Neural crest cell (in vitro differentiated cells): ENCODE data around the gene RANBP1. TPM values are rescaled to one million over a fixed set of nuclear protein-coding genes. Genes with fewer than 3 reads are reported as not detected.

ENCODE experiments used
- DNase-seq: peaks from one replicate; pipeline ENCODE4 v3.0.0; 2021; ENCODE audit warnings: low read depth, mixed read lengths, low spot score
- H3K27ac Mint-ChIP-seq: one replicate; pipeline ENCODE4 v1.8.0; 2021; ENCODE audit warnings: mild to moderate bottlenecking, mixed read lengths; ENCODE audit not compliant: unreplicated experiment
- H3K27me3 Mint-ChIP-seq: 2 replicates; pipeline ENCODE4 v1.8.0; 2021; ENCODE audit warnings: low read depth, mild to moderate bottlenecking, mixed read lengths
- H3K36me3 Mint-ChIP-seq: 2 replicates; pipeline ENCODE4 v1.8.0; 2021; ENCODE audit warnings: low read depth, mild to moderate bottlenecking, mixed read lengths
- H3K4me1 Mint-ChIP-seq: 2 replicates; pipeline ENCODE4 v1.8.0; 2021; ENCODE audit warnings: mixed read lengths
- H3K4me3 Mint-ChIP-seq: one replicate; pipeline ENCODE4 v1.8.0; 2021; ENCODE audit warnings: mild to moderate bottlenecking, mixed read lengths
- H3K9me3 Mint-ChIP-seq: 2 replicates; pipeline ENCODE4 v1.8.0; 2021; ENCODE audit warnings: mixed read lengths
- CTCF ChIP-seq: fragments of 200-600 bp; sonication (generic); conservative IDR thresholded peaks from 2 replicates; pipeline ENCODE4 v1.5.0; 2021; ENCODE audit warnings: antibody characterized with exemption, mild to moderate bottlenecking
- total RNA-seq: library from RNA; stranded (reverse); gene quantifications from 2 replicates; pipeline ENCODE4 v1.2.1, GENCODE V29; 2021

Gene RANBP1
- total RNA-seq, 1 donor from 2014 or later, result 469 TPM

GRCh38 chr22:20116951-20117632 is 1.2 kb downstream of the RANBP1 start, which contains the start of gene TRMT2A:
TRMT2A (minus strand) TSS chr22:20117226; CDS start chr22:20116906, 320 bp downstream.
- TF ChIP-seq CTCF, result peak; percentile 37
- peaks cover 34% of the 10 kb centered on the region for H3K4me1 Mint-ChIP-seq
- H3K9me3 Mint-ChIP-seq, result no peaks in the 10 kb centered on the region
- H3K4me3 Mint-ChIP-seq, result peak within 1 kb of the TSS; percentile 97
- peaks cover 19% of the 10 kb centered on the region for H3K36me3 Mint-ChIP-seq
- peak; percentile 98 for DNase-seq
- peak within 1 kb of the TSS; percentile 92 for H3K27ac Mint-ChIP-seq
- peaks cover 8% of the 10 kb centered on the region for H3K27me3 Mint-ChIP-seq

GRCh38 chr22:20117633-20118299 is 1.9 kb downstream of the RANBP1 start:
- Mint-ChIP-seq H3K27ac (peak overlapping the region; percentile 87), H3K36me3 (peaks cover 18% of the 10 kb centered on the region), H3K9me3 (no peaks in the 10 kb centered on the region), H3K4me3 (peak overlapping the region; percentile 97), H3K4me1 (peaks cover 37% of the 10 kb centered on the region), H3K27me3 (peaks cover 8% of the 10 kb centered on the region)
- no peak for DNase-seq
- no peak for TF ChIP-seq CTCF

GRCh38 chr22:20118300-20119020 is 2.6 kb downstream of the RANBP1 start:
- Mint-ChIP-seq H3K36me3 (peaks cover 18% of the 10 kb centered on the region), H3K27ac (peak overlapping the region; percentile 87), H3K27me3 (peaks cover 8% of the 10 kb centered on the region), H3K4me1 (peaks cover 37% of the 10 kb centered on the region), H3K9me3 (no peaks in the 10 kb centered on the region), H3K4me3 (peak overlapping the region; percentile 97)
- no peak for TF ChIP-seq CTCF
- DNase-seq, result no peak

GRCh38 chr22:20121856-20122415 is 6.0 kb downstream of the RANBP1 start:
- H3K4me1 Mint-ChIP-seq, result peaks cover 32% of the 10 kb centered on the region
- no peak for DNase-seq
- peaks cover 4% of the 10 kb centered on the region for H3K27me3 Mint-ChIP-seq
- H3K27ac Mint-ChIP-seq, result no peak overlapping the region
- no peak for TF ChIP-seq CTCF
- peaks cover 22% of the 10 kb centered on the region for H3K36me3 Mint-ChIP-seq
- peak overlapping the region; percentile 97 for H3K4me3 Mint-ChIP-seq
- no peaks in the 10 kb centered on the region for H3K9me3 Mint-ChIP-seq

GRCh38 chr22:20123366-20124082 is 7.6 kb downstream of the RANBP1 start:
- TF ChIP-seq CTCF, result no peak
- H3K4me3 Mint-ChIP-seq, result peak overlapping the region; percentile 73
- no peaks in the 10 kb centered on the region for H3K9me3 Mint-ChIP-seq
- no peak for DNase-seq
- H3K4me1 Mint-ChIP-seq, result peaks cover 26% of the 10 kb centered on the region
- no peaks in the 10 kb centered on the region for H3K27me3 Mint-ChIP-seq
- no peak overlapping the region for H3K27ac Mint-ChIP-seq
- H3K36me3 Mint-ChIP-seq, result peaks cover 24% of the 10 kb centered on the region
